ENCODE measurements around the gene GPN3. TPM values are rescaled to one million over a fixed set of nuclear protein-coding genes. Genes with fewer than 3 reads are reported as not detected.

The GPN3 gene
- total RNA-seq, 2 donors from 2014 or later: 28.4 to 40.2 TPM

DNA sequence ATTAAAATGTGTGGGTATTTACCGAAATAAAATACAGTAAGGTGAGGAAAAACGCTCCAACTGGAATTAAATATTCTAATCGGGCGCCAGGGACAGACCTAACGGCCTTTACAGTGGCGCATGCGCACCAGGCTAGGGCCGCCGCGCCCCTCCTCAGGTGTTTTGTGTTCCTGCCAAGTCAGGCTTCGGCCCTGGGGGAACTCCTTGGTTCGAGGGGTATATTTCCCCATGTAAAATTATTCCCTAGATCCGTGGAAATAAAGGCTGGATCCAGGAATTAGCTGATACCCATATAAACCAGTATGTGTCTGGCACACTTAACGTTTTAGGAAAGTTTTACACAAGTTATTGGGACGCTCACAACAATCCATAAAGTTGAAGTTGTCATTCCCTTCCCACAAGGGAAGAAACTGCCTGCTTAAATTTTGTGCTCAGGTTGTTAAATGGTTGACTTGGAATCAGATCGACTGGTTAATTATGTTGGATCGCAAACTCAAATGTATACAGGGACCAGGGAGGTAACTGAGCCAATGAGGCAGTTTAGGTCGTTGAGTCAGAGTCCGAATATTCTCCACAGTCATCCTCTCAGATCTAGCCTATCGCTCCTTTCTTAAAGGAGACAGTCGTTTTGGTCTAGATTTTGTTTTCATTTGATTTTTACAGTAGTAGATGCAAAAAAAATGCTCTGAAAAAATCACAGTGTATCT is 63.9 kb downstream of the GPN3 start:
- H3K4me1 ChIP-seq (replicated peaks): no peaks in the 10 kb centered on the region

DNA sequence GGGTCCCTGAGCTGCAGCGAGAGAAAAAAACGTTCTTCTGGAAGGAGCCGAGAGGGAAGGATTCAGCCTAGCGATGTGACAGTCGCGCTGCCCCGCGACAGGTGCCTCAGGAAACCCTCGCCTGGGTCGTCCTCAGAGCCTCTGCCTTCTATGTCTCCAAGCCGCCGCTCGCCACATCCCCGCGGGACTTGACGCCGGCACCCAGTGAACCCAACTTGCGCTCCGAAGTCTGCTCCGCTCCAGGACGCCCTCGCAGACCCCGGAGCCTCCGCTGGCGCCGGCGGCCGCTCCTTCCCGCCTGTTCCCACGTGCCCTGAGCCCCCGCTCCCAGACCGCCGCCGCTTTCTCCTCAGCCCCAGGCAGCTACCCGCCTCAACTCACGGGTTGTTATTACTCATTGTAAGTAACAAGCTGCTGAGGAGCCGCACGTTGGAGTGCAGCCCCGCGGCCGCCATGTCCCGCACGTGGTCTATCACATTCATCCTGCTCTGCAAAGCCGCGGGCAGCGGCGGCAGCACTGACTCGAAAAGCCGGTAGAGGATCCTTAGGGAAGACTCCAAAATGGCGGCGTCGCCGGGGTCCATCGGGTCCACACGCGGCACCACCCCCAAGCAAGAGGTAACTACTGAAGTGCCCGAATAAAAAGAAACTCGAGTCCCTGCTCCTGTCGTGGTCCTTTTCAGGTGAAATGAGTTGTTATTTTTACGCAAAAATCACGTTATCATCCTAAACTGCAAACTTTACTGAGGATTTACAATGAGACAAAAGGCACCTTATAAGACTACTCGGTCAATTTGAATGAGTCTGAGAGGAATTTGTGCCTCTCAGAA is 64.7 kb downstream of the GPN3 start, which contains the start of gene ANAPC7:
TSS of gene ANAPC7 (minus strand) at position 563 of the 830 bp plus-strand sequence. CDS start at position 482, 81 bp downstream.
- H3K27me3 ChIP-seq (replicated peaks; ENCODE audit: insufficient read depth): no peaks in the 10 kb centered on the region
- H3K4me1 ChIP-seq (replicated peaks): no peaks in the 10 kb centered on the region
- TF ChIP-seq, protein P1, sequence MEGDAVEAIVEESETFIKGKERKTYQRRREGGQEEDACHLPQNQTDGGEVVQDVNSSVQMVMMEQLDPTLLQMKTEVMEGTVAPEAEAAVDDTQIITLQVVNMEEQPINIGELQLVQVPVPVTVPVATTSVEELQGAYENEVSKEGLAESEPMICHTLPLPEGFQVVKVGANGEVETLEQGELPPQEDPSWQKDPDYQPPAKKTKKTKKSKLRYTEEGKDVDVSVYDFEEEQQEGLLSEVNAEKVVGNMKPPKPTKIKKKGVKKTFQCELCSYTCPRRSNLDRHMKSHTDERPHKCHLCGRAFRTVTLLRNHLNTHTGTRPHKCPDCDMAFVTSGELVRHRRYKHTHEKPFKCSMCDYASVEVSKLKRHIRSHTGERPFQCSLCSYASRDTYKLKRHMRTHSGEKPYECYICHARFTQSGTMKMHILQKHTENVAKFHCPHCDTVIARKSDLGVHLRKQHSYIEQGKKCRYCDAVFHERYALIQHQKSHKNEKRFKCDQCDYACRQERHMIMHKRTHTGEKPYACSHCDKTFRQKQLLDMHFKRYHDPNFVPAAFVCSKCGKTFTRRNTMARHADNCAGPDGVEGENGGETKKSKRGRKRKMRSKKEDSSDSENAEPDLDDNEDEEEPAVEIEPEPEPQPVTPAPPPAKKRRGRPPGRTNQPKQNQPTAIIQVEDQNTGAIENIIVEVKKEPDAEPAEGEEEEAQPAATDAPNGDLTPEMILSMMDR (IDR thresholded peaks at IDR 0.05): peak in 1 of 4 experiments; percentile 6
- TF ChIP-seq POLR2A (IDR thresholded peaks at IDR 0.05) (peak; percentile 46), POLR2AphosphoS5 (IDR thresholded peaks at IDR 0.05) (peak; percentile 65)
- no peaks in the 10 kb centered on the region for H3K9me3 ChIP-seq
- peak within 1 kb of the TSS; percentile 91 to 94 for H3K27ac ChIP-seq
- intact Hi-C loops (cut with DNase I): no loop called here
- H3K4me3 ChIP-seq: peak within 1 kb of the TSS; percentile 80 to 92
- DNase-seq (ENCODE audit: low spot score): peak; percentile 87
- H3K36me3 ChIP-seq: peaks cover 0 to 4% of the 10 kb centered on the region in 2 donors
- under 1% methylated on average over 62 of the region's 62 CpGs for WGBS

More for the DNA sequence above, 63.9 kb downstream of the GPN3 start:
- Histone ChIP-seq H3K4me3 (peak overlapping the region; percentile 80 to 92), H3K27ac (peak overlapping the region; percentile 91 to 94), H3K27me3 (replicated peaks; ENCODE audit: insufficient read depth) (no peaks in the 10 kb centered on the region), H3K9me3 (no peaks in the 10 kb centered on the region), H3K36me3 (peaks cover 0 to 4% of the 10 kb centered on the region in 2 donors)
- DNase-seq (ENCODE audit: low spot score): peak; percentile 52
- TF ChIP-seq POLR2AphosphoS5 (IDR thresholded peaks at IDR 0.05) (no peak), POLR2A (IDR thresholded peaks at IDR 0.05) (no peak)
- TF ChIP-seq, protein P1 (IDR thresholded peaks at IDR 0.05): peak in 1 of 4 experiments; percentile 17
- WGBS: 17% methylated on average over 21 of the region's 21 CpGs
- intact Hi-C loops (cut with DNase I): no loop called here

Small RNAs within 50 kb of the gene (small RNA-seq; reads per million reads assigned to genes)
- 0 reads per million in 2 donors for gene RF00278

Other genes with a start within 250 kb of the GPN3 start
- 100 to 1,000 TPM; 121 to 209 TPM for gene ATP2A2, start 187.0 kb downstream of the GPN3 start, total RNA-seq
- gene ANAPC7, start 64.5 kb downstream of the GPN3 start, total RNA-seq: 10 to 100 TPM; 60.2 to 65.8 TPM
- 100 to 1,000 TPM; 293 to 338 TPM for gene ARPC3, start 17.9 kb downstream of the GPN3 start, total RNA-seq
- gene FAM216A, start 588 bp upstream of the GPN3 start, total RNA-seq: 10 to 100 TPM in 1 of 2 donors, 1 to 10 TPM in 1; 3.6 to 11.5 TPM
- gene VPS29, start 33.9 kb upstream of the GPN3 start, total RNA-seq: 10 to 100 TPM; 60.5 to 89.8 TPM
- 1 to 10 TPM in 1 of 2 donors, under 1 TPM in 1; 0.41 to 5.1 TPM for gene RAD9B, start 34.1 kb upstream of the GPN3 start, total RNA-seq
- gene PPTC7, start 115.1 kb upstream of the GPN3 start, total RNA-seq: 10 to 100 TPM; 11.2 to 21.8 TPM
- 10 to 100 TPM; 45.5 to 68.7 TPM for gene TCTN1, start 145.9 kb upstream of the GPN3 start, total RNA-seq
- 10 to 100 TPM in 1 of 2 donors, 1 to 10 TPM in 1; 5.4 to 11.2 TPM for gene HVCN1, start 220.9 kb upstream of the GPN3 start, total RNA-seq

Measured in prostate gland (tissue), 2 donors.